Transverse colon (tissue), 4 donors: Measurements from ENCODE around the gene SEPTIN8.

Experiments used
- POLR2A ChIP-seq: fragments of 450-650 bp; IDR thresholded peaks from one replicate; pipeline ENCODE4 v1.6.1; 2016; ENCODE audit warnings: antibody characterized with exemption, mild to moderate bottlenecking, moderate library complexity
- POLR2AphosphoS5 ChIP-seq, 3 donors: sonication (generic); formaldehyde crosslinking; IDR thresholded peaks; one replicate each; pipeline ENCODE4 v1.6.1; 2016; ENCODE audit warnings: antibody characterized with exemption in 3 of 3
- TF ChIP-seq, protein P1 (sequence below), 5 experiments: fragments of 200-600 bp in 3 of 5; fragments of 450-650 bp in 2 of 5; sonication (generic) in 3 of 5; IDR thresholded peaks; 1 replicate in 2 of 5; 2 replicates in 3 of 5; pipeline ENCODE4 v1.5.1; 2016 to 2017; ENCODE audit warnings: antibody characterized with exemption in 5 of 5, inconsistent platforms in 3 of 5, mild to moderate bottlenecking in 2 of 5, moderate library complexity in 1 of 5

DNA sequence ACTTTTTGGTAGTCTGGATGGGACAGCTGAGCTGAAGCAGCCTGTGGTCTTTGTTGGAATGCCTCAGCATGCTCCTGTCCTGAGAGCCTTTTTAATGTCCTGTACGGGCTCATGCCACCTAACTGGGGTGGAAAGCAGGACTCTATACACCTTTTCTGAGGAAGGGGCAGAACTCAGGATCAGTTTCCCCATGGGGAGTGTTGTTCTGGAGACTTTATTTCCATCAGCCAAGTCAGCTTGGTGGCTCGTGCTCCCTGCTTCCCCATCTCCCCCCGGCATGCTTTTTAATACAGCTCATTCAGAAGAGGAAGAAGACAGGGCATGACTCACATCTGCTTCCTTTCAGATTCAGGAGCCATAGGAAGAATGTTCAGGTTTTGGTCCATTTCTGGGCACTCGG lies 5.1 kb upstream of the SEPTIN8 start:
- no peak for TF ChIP-seq POLR2A
- TF ChIP-seq, protein P1, sequence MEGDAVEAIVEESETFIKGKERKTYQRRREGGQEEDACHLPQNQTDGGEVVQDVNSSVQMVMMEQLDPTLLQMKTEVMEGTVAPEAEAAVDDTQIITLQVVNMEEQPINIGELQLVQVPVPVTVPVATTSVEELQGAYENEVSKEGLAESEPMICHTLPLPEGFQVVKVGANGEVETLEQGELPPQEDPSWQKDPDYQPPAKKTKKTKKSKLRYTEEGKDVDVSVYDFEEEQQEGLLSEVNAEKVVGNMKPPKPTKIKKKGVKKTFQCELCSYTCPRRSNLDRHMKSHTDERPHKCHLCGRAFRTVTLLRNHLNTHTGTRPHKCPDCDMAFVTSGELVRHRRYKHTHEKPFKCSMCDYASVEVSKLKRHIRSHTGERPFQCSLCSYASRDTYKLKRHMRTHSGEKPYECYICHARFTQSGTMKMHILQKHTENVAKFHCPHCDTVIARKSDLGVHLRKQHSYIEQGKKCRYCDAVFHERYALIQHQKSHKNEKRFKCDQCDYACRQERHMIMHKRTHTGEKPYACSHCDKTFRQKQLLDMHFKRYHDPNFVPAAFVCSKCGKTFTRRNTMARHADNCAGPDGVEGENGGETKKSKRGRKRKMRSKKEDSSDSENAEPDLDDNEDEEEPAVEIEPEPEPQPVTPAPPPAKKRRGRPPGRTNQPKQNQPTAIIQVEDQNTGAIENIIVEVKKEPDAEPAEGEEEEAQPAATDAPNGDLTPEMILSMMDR (IDR thresholded peaks at IDR 0.05) = no peak
- TF ChIP-seq POLR2AphosphoS5 (IDR thresholded peaks at IDR 0.05) = no peak
